Fibroblast of the conjunctiva (primary cell): ENCODE data around the gene DNAL1.
"Not testable (repeated sequence)": the region's sequence is repeated elsewhere in the genome, so short reads cannot be mapped to it uniquely, and the experiment has no call there.

Experiments
- DNase-seq: peaks from one replicate; pipeline ENCODE4 v3.0.0-alpha.2; 2010; ENCODE audit warnings: low read depth

The DNAL1 gene

GRCh38 chr14:73644531-73645247 lies at the start of gene DNAL1:
DNAL1 (plus strand) TSS chr14:73644986; CDS start chr14:73645040, 54 bp downstream.
- peak; percentile 87 for DNase-seq

- DNase-seq, result no peak
Observed at GRCh38 chr14:73599499-73599898, 45.3 kb upstream of the DNAL1 start.

GRCh38 chr14:73602994-73603393 lies 41.8 kb upstream of the DNAL1 start:
- DNase-seq, result no peak

GRCh38 chr14:73606271-73606670 lies 38.5 kb upstream of the DNAL1 start:
- no peak for DNase-seq

DNA sequence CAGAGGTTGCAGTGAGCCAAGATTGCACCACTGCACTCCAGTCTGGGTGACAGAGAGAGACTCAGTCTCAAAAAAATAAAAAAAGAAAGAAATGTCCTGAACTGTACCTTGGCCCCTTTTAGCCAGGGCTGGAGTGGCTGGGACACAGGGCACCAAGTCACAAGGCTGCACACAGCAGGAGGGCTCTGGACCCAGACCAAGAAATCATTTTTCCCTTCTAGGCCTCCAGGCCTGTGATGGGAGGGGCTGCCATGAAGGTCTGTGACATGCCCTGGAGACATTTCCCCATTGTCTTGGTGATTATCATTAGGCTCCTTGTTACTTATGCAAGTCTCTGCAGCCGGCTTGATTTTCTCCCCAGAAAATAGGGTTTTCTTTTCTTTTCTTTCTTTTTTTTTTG lies 37.5 kb upstream of the DNAL1 start:
- DNase-seq, result no peak

DNA sequence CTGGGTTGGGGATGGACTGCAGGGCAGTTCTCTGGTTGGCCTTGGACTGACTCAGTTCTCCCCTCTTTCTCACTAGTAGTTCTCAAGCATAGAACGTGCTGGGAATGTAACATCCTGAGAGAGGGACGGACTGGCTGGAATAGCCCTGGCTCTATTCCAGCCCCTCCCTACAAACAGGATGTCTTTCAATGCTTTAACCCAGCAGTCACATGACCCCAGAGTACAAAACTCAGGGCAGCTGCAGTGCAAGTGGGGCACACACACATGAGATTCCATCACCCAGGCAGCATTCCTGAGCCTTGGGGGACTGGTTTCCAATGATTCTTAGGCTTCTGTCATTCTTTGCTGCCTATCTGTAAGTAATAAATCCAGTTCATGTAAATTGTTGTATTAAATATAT lies 34.1 kb upstream of the DNAL1 start:
- no peak for DNase-seq

GRCh38 chr14:73612339-73613045 lies 32.3 kb upstream of the DNAL1 start, which contains the start of gene ACOT6:
ACOT6 (plus strand) TSS chr14:73612517; CDS start chr14:73612572, 55 bp downstream.
- no peak for DNase-seq

DNA sequence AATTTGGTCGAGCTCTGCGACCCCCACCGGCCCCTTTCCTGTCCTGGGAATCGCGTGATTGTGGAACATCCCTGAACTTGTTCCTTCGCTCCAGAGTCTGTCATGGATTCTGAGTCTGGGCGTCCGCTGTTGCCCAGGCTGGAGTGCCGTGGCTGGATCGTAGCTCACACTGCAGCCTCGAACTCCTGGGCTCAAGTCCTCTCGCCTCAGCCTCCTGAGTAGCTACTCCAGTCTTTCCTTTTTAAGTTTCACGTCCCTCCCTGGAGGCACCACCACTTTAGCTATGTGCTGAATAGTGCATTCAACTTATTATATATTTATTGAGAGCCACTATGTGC lies 31.8 kb upstream of the DNAL1 start:
- DNase-seq, result no peak

DNA sequence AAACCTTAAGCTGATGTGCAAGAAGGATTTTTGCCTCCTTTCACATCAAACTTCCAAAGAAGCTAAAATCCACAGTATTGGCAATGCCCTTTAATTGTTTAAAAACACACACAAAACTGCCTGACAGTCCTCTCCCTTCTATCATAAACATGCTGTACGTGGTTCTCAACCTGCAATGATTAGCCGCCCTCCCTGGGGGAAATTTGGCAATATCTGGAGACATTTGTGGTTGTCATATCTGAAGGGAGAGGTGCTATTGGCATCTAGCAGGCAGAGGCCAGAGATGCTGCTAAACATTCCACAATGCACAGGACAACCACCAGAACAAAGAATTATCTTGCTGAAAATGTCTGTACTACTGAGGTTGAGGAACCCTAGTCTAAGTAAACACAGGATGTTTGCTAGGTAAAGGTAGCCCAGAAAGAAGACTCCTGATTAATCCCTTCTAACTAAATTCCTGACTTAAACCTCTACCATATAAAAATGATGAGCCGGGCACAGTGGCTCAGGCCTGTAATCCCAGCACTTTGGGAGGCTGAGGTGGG lies 31.3 kb upstream of the DNAL1 start:
- DNase-seq, result no peak

DNA sequence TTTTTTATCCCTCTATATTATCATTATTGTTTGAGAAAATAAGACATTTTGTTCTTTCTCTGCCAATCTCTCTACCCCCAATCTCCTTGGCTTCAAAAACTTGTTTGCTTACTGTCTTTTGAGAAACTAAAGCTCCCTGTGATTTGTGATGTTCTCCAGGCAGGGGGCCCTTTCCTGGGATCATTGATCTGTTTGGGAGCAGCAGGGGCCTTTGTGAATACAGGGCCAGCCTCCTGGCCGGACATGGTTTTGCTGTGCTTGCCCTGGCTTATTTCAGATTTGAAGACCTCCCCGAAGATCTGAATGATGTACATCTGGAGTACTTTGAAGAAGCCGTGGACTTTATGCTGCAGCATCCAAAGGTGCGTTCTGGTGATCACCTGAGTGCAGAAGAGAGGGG lies 28.0 kb upstream of the DNAL1 start:
- no peak for DNase-seq

GRCh38 chr14:73619524-73619923 lies 25.3 kb upstream of the DNAL1 start:
- DNase-seq, result no peak

- DNase-seq, result no peak
Observed at GRCh38 chr14:73620268-73620667, 24.5 kb upstream of the DNAL1 start.

DNA sequence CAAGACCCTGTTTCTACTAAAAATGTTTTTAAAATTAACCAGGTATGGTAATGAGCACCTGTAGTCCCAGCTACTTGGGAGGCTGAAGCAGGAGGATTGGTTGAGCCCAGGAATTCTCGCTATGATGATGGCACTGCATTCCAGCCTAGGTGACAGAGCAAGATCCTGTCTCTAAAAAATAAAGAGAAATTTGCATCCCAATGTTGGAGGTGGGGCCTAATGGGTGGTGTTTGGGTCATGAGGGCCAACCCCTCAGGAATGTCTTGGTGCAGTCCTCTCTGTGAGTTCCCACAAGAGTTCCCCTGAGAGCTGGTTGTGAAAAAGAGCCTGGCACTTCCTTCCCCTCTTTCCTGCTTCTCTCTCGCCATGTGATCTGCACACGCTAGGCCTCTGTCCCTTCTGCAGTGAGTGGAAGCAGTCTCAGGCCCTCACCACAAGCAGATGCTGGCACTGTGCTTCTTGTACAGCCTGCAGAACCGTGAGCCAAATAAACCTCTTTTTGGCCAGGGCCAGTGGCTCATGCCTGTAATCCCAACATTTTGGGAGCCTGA lies 21.2 kb upstream of the DNAL1 start:
- no peak for DNase-seq

DNA sequence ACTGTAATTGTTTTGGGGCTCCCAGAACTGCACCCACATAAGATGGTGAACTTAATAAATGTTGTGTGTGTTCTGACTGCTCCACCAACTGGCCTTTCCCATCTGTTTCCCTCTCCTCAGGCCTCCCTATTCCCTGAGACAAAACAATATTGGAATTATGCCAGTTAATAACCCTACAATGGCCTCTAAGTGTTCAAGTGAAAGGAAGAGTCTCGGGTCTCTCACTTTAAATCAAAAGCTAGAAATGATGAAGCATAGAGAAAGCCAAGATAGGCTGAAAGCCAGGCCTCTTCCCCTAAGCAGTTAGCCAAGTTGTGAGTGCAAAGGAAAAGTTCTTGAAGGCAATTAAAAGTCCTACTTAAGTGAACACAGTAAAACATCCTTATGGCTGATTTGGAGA lies 19.1 kb upstream of the DNAL1 start:
- DNase-seq, result no peak

DNA sequence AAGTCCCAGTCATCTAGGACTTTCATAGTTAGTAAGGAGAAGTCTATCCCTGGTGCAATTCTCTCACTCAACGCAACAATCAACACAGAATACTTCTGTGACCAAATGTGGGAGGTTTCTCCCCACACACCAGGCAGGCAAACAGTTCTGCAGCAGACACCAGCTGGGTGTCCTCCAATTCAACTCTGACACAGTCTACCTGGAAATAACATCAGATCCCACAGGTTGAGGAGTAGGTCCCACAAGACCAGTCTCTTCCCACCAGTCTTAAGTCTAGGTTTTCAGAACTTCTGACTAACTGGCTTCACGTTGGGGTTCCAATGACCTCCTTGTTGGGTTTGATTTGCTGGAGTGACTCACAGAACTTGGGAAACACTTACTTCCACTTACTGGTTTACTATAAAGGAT lies 17.6 kb upstream of the DNAL1 start:
- no peak for DNase-seq

DNA sequence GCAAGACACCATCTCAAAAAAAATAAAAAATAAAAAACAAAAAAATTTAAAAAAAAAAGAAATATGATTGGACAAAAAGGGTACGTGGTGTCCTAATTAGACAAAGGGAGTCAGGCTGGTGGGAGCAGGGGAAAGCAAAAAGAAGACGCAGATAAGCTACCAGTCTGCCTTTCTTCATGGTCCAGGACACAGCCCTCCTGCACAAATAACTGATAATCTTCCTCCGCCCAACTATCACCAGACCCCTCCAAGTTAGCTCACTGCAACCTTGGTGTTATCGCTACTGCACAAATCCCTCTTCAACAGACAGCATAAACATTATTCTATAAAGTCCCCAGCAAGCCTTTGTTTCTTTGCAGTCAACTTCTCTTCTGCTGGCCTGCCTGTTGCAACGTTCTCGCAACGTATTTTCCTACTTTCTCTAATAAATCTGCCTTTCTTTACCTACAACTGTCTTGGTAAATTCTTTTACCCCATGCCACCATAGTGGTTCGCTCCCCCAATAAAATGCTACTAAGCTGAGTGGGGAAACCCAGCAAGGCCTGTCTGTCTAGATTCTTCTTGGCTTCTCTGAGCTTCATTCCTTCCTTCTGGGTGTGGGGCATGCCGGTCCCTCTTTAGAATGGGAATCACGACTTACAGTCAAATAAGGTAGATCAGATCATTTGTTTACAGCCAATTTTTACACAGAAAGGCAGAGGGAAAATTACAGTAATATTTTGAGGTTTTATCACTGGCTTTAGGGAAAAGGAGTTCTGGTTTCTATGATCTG lies 14.6 kb upstream of the DNAL1 start:
- no peak for DNase-seq

- DNase-seq, result peak; percentile 51
Observed at GRCh38 chr14:73633116-73634010, 11.4 kb upstream of the DNAL1 start.

DNA sequence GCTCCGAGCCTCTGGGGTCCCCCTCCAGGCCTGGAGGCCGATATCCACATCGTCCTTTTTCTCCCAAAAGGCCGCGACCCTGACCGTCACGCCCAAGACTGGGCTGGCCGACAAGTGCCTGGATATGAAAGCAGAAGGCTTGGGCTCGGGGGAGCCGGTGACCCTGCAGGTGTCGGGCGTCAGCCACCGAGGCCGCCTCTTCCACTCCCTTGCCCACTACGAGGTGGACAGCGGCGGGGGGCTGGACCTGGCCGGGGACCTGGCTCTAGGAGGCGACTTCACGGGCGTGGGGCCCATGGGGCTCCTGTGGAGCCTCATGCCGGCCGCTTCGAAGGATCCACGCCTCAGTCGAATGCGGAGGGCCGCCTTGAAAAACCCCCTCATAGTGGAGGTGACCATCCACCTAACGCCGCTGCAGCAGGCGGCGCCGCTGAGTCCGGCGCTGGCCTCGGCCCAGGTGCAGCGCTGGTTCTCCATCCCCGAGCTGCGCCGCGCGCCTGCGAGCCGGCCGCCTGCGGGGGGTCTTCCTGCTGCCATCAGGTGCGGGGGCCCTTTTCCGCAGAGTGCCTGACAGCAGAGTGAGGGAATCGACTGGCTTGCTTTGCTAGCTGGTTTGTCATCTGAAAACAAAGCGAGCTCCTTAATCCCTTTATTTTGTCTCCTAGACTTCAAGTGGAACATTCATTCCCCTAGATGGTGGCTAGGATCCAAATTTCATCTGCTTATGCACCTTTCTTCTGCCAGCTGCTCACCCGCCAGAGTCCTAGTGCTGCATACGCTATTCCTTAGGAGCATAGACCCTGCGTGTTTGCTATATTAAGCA lies 10.6 kb upstream of the DNAL1 start:
- no peak for DNase-seq

DNA sequence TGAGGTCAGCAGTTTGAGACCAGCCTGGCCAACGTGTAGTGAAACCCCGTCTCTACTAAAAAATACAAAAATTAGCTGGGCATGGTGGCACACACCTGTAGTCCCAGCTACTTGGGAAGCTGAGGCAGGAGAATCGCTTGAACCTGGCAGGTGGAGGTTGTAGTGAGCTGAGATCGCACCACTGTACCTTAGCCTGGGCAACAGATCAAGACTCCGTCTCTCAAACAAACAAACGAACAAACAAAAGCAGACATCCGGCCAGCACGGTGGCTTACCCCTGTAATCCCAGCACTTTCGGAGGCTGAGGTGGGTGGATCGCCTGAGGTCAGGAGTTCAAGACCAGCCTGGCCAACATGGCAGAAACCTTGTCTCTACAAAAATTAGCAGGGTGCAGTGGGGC lies 8.4 kb upstream of the DNAL1 start:
- DNase-seq, result not testable (repeated sequence)

DNA sequence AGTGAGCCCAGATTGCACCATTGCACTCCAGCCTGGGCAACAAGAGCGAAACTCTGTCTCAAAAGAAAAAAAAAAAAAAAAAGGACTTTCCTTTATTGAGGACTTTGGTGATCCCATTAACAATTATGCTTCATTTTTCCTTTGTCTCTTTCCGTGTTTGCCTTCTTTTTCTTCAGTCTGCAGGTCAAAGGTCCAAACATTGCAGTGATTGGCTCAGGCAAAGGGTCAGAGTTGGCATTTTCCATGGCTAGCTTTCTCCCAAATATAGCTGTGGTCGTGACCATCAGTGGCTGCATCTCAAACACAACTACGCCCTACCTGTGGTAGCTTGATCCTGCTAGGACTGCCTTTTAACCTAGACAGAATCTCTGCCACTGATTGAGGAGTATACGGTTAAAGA lies 7.0 kb upstream of the DNAL1 start:
- DNase-seq, result no peak
